HepG2 (cell line): ENCODE data around the gene MAJIN. TPM values are rescaled to one million over a fixed set of nuclear protein-coding genes. Genes with fewer than 3 reads are reported as not detected.

Experiments
- ATF7-NPFF ChIP-seq: sonication (generic); formaldehyde crosslinking; IDR thresholded peaks from 2 replicates; pipeline ENCODE4 v1.8.1; 2023; ENCODE audit warnings: mild to moderate bottlenecking, low read depth, missing genetic modification reagents, moderate library complexity
- DMAP1 ChIP-seq: IDR thresholded peaks from 2 replicates; pipeline ENCODE4 v1.6.1; 2016
- JUND ChIP-seq: sonication (generic); formaldehyde crosslinking; IDR thresholded peaks from 2 replicates; pipeline ENCODE4 v1.8.0; 2022; ENCODE audit warnings: mild to moderate bottlenecking, missing genetic modification reagents
- MATR3 ChIP-seq: sonication (generic); formaldehyde crosslinking; IDR thresholded peaks from 2 replicates; pipeline ENCODE4 v1.4.0; 2020; ENCODE audit warnings: missing genetic modification reagents
- PLRG1 ChIP-seq: fragments of 450-650 bp; conservative IDR thresholded peaks from 2 replicates; pipeline ENCODE4 v1.6.1; 2016
- SIN3A ChIP-seq: IDR thresholded peaks from 2 replicates; pipeline ENCODE4 v1.6.1; 2011; ENCODE audit warnings: low read depth, mild to moderate bottlenecking, control low read depth, low read length, borderline replicate concordance
- SOX6 ChIP-seq, 2 experiments: fragments of 450-650 bp in 1 of 2; sonication (generic) in 1 of 2; formaldehyde crosslinking in 1 of 2; IDR thresholded peaks; 2 replicates each; pipeline versions ENCODE4 v1.4.0 to v1.6.1; 2017 to 2020; ENCODE audit warnings: antibody characterized with exemption in 1 of 2, mild to moderate bottlenecking in 1 of 2, missing genetic modification reagents in 1 of 2
- ZNF432 ChIP-seq: sonication (generic); formaldehyde crosslinking; IDR thresholded peaks from 2 replicates; pipeline ENCODE4 v1.5.0; 2020; ENCODE audit warnings: missing genetic modification reagents, mild to moderate bottlenecking, borderline replicate concordance
- ZNF652 ChIP-seq: IDR thresholded peaks from 2 replicates; pipeline ENCODE4 v1.6.1; 2016; ENCODE audit warnings: low read depth, borderline replicate concordance
- ZSCAN12 ChIP-seq: sonication (generic); formaldehyde crosslinking; IDR thresholded peaks from 2 replicates; pipeline ENCODE4 v1.9.0; 2021; ENCODE audit warnings: mild to moderate bottlenecking, missing genetic modification reagents
- ZSCAN31 ChIP-seq: sonication (generic); formaldehyde crosslinking; IDR thresholded peaks from 2 replicates; pipeline ENCODE4 v1.5.0; 2020; ENCODE audit warnings: low read depth, mild to moderate bottlenecking, missing genetic modification reagents
- polyA plus RNA-seq, 8 experiments: library from polyadenylated mRNA; depleted of rRNA in 3 of 8; stranded (reverse) in 7 of 8; unstranded in 1 of 8; fragments of >200 nt; fragmentation: Illumina TruSeq in 4 of 8; extraction: Trizol in 4 of 8; gene quantifications; 2 replicates each; pipeline versions ENCODE4 v1.2.1 to v1.2.3, GENCODE V29; 2011 to 2016; ENCODE audit warnings: low read depth in 4 of 8, missing spikeins in 1 of 8, mixed read lengths in 1 of 8; ENCODE audit not compliant: insufficient read depth in 1 of 8
- total RNA-seq, 5 experiments: library from RNA; depleted of rRNA; stranded (reverse); fragments of >200 nt; fragmentation: Illumina TruSeq; extraction: Trizol; gene quantifications; 2 replicates each; pipeline ENCODE4 v1.2.3, GENCODE V29; 2016; ENCODE audit warnings: low read depth in 1 of 5
- TF ChIP-seq, protein P1 (sequence below): sonication (generic); formaldehyde crosslinking; IDR thresholded peaks from 2 replicates; pipeline ENCODE4 v1.9.0; 2021; ENCODE audit warnings: mild to moderate bottlenecking, missing genetic modification reagents
- TF ChIP-seq, protein P2 (sequence below): IDR thresholded peaks from 2 replicates; pipeline ENCODE4 v1.6.1; 2016; ENCODE audit warnings: low read depth
- TF ChIP-seq, protein P3 (sequence below): sonication (generic); formaldehyde crosslinking; IDR thresholded peaks from 2 replicates; pipeline ENCODE4 v1.4.0; 2020; ENCODE audit warnings: mild to moderate bottlenecking, missing genetic modification reagents, borderline replicate concordance
- TF ChIP-seq, protein P4 (sequence below): IDR thresholded peaks from 2 replicates; pipeline ENCODE4 v1.6.1; 2012; ENCODE audit warnings: inconsistent platforms
- TF ChIP-seq, protein P5 (sequence below): sonication (generic); formaldehyde crosslinking; IDR thresholded peaks from 2 replicates; pipeline ENCODE4 v1.4.0; 2020; ENCODE audit warnings: mild to moderate bottlenecking, missing genetic modification reagents

MAJIN gene
- total and polyA plus RNA-seq, 2 of the 13 experiments (the other 11 are each of a cell fraction or from before 2014, with no cell fraction given): not detected

DNA sequence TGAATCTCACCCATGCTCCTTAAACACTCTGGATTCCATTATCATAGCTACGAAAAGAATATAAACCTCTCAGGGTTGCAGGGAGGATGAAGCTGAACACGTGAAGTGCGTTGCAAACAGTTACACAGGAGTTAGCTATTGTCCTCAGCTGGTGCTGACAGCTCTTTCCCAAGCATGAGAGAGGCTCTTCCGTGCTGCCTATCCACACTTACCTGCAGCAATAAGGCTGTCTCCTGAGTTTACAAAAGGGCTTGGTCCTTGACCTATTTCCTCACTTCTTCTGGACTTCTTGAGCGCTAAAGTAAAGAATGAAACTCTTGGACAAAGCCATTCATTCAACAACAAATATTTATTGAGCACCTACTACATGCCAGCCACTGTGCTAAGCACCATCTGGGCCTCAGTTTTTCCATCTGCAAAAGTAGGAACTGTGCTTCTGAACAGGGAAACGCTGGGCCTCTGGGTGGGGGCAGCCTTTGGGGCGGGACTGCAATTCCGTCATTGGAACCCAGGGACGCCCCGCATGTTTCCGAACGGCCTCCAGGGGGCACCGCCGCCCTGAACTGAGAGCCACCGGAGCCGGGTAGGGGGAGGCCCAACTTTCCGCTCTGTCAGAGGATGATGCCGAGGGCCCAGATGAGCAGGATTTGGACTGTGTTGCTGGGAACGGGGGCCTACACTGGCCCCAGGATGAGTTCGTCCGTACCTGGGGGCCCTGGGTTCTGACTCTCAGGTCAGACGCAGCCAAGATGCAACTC lies 41.4 kb upstream of the MAJIN start (continued):
- TF ChIP-seq, protein P1, sequence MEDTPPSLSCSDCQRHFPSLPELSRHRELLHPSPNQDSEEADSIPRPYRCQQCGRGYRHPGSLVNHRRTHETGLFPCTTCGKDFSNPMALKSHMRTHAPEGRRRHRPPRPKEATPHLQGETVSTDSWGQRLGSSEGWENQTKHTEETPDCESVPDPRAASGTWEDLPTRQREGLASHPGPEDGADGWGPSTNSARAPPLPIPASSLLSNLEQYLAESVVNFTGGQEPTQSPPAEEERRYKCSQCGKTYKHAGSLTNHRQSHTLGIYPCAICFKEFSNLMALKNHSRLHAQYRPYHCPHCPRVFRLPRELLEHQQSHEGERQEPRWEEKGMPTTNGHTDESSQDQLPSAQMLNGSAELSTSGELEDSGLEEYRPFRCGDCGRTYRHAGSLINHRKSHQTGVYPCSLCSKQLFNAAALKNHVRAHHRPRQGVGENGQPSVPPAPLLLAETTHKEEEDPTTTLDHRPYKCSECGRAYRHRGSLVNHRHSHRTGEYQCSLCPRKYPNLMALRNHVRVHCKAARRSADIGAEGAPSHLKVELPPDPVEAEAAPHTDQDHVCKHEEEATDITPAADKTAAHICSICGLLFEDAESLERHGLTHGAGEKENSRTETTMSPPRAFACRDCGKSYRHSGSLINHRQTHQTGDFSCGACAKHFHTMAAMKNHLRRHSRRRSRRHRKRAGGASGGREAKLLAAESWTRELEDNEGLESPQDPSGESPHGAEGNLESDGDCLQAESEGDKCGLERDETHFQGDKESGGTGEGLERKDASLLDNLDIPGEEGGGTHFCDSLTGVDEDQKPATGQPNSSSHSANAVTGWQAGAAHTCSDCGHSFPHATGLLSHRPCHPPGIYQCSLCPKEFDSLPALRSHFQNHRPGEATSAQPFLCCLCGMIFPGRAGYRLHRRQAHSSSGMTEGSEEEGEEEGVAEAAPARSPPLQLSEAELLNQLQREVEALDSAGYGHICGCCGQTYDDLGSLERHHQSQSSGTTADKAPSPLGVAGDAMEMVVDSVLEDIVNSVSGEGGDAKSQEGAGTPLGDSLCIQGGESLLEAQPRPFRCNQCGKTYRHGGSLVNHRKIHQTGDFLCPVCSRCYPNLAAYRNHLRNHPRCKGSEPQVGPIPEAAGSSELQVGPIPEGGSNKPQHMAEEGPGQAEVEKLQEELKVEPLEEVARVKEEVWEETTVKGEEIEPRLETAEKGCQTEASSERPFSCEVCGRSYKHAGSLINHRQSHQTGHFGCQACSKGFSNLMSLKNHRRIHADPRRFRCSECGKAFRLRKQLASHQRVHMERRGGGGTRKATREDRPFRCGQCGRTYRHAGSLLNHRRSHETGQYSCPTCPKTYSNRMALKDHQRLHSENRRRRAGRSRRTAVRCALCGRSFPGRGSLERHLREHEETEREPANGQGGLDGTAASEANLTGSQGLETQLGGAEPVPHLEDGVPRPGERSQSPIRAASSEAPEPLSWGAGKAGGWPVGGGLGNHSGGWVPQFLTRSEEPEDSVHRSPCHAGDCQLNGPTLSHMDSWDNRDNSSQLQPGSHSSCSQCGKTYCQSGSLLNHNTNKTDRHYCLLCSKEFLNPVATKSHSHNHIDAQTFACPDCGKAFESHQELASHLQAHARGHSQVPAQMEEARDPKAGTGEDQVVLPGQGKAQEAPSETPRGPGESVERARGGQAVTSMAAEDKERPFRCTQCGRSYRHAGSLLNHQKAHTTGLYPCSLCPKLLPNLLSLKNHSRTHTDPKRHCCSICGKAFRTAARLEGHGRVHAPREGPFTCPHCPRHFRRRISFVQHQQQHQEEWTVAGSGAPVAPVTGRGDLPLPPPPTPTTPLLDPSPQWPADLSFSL (CRISPR knock-in tag): no peak
- TF ChIP-seq, protein P2, sequence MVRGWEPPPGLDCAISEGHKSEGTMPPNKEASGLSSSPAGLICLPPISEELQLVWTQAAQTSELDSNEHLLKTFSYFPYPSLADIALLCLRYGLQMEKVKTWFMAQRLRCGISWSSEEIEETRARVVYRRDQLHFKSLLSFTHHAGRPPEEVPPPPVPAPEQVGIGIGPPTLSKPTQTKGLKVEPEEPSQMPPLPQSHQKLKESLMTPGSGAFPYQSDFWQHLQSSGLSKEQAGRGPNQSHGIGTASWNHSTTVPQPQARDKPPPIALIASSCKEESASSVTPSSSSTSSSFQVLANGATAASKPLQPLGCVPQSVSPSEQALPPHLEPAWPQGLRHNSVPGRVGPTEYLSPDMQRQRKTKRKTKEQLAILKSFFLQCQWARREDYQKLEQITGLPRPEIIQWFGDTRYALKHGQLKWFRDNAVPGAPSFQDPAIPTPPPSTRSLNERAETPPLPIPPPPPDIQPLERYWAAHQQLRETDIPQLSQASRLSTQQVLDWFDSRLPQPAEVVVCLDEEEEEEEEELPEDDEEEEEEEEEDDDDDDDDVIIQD (CRISPR knock-in tag): no peak; the same call in 1 of the 2 replicates
- TF ChIP-seq ZSCAN12 (CRISPR knock-in tag) (no peak), ZNF432 (CRISPR knock-in tag) (no peak), SIN3A (0 out of 2 replicates have a peak, but pooled peaks have one; percentile 25), PLRG1 (no peak), MATR3 (no peak), JUND (CRISPR knock-in tag) (no peak), DMAP1 (CRISPR knock-in tag) (no peak), SOX6 (IDR thresholded peaks at IDR 0.05) (no peak), SOX6 (CRISPR knock-in tag; IDR thresholded peaks at IDR 0.05) (0 out of 2 replicates have a peak, but pooled peaks have one; percentile 23), ATF7-NPFF (CRISPR knock-in tag) (no peak), ZNF652 (no peak), ZSCAN31 (CRISPR knock-in tag) (no peak)
- TF ChIP-seq, protein P3, sequence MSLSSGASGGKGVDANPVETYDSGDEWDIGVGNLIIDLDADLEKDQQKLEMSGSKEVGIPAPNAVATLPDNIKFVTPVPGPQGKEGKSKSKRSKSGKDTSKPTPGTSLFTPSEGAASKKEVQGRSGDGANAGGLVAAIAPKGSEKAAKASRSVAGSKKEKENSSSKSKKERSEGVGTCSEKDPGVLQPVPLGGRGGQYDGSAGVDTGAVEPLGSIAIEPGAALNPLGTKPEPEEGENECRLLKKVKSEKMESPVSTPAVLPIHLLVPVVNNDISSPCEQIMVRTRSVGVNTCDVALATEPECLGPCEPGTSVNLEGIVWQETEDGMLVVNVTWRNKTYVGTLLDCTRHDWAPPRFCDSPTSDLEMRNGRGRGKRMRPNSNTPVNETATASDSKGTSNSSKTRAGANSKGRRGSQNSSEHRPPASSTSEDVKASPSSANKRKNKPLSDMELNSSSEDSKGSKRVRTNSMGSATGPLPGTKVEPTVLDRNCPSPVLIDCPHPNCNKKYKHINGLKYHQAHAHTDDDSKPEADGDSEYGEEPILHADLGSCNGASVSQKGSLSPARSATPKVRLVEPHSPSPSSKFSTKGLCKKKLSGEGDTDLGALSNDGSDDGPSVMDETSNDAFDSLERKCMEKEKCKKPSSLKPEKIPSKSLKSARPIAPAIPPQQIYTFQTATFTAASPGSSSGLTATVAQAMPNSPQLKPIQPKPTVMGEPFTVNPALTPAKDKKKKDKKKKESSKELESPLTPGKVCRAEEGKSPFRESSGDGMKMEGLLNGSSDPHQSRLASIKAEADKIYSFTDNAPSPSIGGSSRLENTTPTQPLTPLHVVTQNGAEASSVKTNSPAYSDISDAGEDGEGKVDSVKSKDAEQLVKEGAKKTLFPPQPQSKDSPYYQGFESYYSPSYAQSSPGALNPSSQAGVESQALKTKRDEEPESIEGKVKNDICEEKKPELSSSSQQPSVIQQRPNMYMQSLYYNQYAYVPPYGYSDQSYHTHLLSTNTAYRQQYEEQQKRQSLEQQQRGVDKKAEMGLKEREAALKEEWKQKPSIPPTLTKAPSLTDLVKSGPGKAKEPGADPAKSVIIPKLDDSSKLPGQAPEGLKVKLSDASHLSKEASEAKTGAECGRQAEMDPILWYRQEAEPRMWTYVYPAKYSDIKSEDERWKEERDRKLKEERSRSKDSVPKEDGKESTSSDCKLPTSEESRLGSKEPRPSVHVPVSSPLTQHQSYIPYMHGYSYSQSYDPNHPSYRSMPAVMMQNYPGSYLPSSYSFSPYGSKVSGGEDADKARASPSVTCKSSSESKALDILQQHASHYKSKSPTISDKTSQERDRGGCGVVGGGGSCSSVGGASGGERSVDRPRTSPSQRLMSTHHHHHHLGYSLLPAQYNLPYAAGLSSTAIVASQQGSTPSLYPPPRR (CRISPR knock-in tag): no peak
- TF ChIP-seq, protein P4, sequence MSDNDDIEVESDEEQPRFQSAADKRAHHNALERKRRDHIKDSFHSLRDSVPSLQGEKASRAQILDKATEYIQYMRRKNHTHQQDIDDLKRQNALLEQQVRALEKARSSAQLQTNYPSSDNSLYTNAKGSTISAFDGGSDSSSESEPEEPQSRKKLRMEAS: no peak
- TF ChIP-seq, protein P5, sequence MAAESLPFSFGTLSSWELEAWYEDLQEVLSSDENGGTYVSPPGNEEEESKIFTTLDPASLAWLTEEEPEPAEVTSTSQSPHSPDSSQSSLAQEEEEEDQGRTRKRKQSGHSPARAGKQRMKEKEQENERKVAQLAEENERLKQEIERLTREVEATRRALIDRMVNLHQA (CRISPR knock-in tag): no peak
